Esophagus (tissue), 2 donors: ENCODE data around the gene UGT2B11. TPM values are rescaled to one million over a fixed set of nuclear protein-coding genes. Genes with fewer than 3 reads are reported as not detected.
"Not testable (repeated sequence)": the region's sequence is repeated elsewhere in the genome, so short reads cannot be mapped to it uniquely, and the experiment has no call there.

Experiments used
- H3K27ac ChIP-seq, 2 donors: one replicate each; pipeline ENCODE4 v1.5.1; 2013; ENCODE audit warnings: low read depth in 2 of 2, mild to moderate bottlenecking in 2 of 2, inconsistent platforms in 1 of 2, low read length in 1 of 2, moderate library complexity in 1 of 2
- H3K27me3 ChIP-seq, 2 donors: one replicate each; pipeline ENCODE4 v1.6.1; 2013; ENCODE audit warnings: low read length in 2 of 2, control low read depth in 1 of 2, mild to moderate bottlenecking in 1 of 2; ENCODE audit not compliant: insufficient read depth in 2 of 2, control insufficient read depth in 1 of 2
- H3K36me3 ChIP-seq, 2 donors: one replicate each; pipeline ENCODE4 v1.6.1; 2013; ENCODE audit warnings: low read length in 1 of 2; ENCODE audit not compliant: control insufficient read depth in 2 of 2, insufficient read depth in 2 of 2
- H3K4me1 ChIP-seq, 2 donors: one replicate each; pipeline ENCODE4 v1.6.1; 2013; ENCODE audit warnings: low read length in 1 of 2; ENCODE audit not compliant: control insufficient read depth in 2 of 2, insufficient read depth in 2 of 2
- H3K4me3 ChIP-seq, 2 donors: one replicate each; pipeline ENCODE4 v1.5.1; 2013; ENCODE audit warnings: low read length in 2 of 2, mild to moderate bottlenecking in 2 of 2, low read depth in 1 of 2, moderate library complexity in 1 of 2
- H3K9me3 ChIP-seq, 2 donors: one replicate each; pipeline ENCODE4 v1.6.1; 2013; ENCODE audit warnings: mild to moderate bottlenecking in 2 of 2, low read depth in 1 of 2, low read length in 1 of 2, moderate library complexity in 1 of 2; ENCODE audit not compliant: control insufficient read depth in 2 of 2, insufficient read depth in 1 of 2
- WGBS, 2 donors: extraction: QIAGEN DNeasy Blood & Tissue Kit; methylation state at CpG; one replicate each; pipeline ENCODE4 v1.1.7; 2013; 5-methylcytosine and 5-hydroxymethylcytosine counted together
- polyA plus RNA-seq, 2 donors: library from polyadenylated mRNA; stranded (reverse); fragments of 200-250 nt; gene quantifications; one replicate each; pipeline ENCODE4 v1.2.3, GENCODE V29; 2013
- donor health status: healthy with polysubstance abuse.
- donor health status: Bipolar disorder and iron deficiency.

The UGT2B11 gene
- not detected for polyA plus RNA-seq

GRCh38 chr4:69214716-69215115, at the start of gene UGT2B11:
Gene UGT2B11, minus strand, starts transcription at chr4:69214748. Its CDS starts 26 bp downstream, at chr4:69214722.
- Histone ChIP-seq H3K27me3 (no peaks in the 10 kb centered on the region), H3K4me3 (no peak within 1 kb of the TSS), H3K36me3 (no peaks in the 10 kb centered on the region), H3K4me1 (no peaks in the 10 kb centered on the region), H3K27ac (no peak within 1 kb of the TSS), H3K9me3 (no peaks in the 10 kb centered on the region)
- 34 to 35% methylated on average over 3 of the region's 3 CpGs for WGBS, 2 donors

DNA sequence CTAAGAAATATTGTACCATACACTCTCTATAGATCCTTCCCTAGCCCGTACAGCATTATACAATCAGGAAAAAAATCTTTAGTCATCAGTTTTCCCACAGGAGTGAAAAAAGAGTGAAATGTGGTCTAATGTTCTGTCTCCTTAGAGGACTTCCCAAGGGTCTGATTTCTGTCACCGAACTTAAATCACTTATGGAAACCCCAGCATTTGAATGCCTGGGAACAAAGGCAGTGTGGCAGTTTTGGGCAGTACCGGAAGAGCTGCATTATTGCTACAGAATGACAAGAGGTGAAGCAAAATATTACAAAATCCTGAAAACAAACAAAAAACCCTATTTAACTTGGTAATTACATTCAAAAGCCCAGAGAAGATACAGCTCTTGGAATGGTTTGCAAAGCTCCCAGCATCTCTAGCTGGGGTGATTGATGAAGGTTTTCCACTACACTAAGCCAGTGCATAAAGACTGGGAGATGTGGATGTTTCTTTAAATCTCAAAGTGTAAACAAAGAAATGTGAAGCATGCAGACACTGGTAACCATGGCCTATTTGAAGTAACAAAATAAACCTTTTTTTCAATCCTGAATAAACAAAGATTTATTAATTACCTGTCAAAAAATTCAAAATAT, 38.7 kb upstream of the UGT2B11 start:
- 66 to 71% methylated on average over 3 of the region's 3 CpGs for WGBS, 2 donors
- not testable (repeated sequence) for H3K9me3 ChIP-seq, H3K4me3 ChIP-seq

GRCh38 chr4:69250884-69251283, 36.3 kb upstream of the UGT2B11 start:
- H3K4me1 ChIP-seq, H3K9me3 ChIP-seq, H3K4me3 ChIP-seq, H3K36me3 ChIP-seq, H3K27ac ChIP-seq, H3K27me3 ChIP-seq: not testable (repeated sequence)
- WGBS, 2 donors, result 85 to 88% methylated on average over 2 of the region's 2 CpGs

More for the DNA sequence above, 38.7 kb upstream of the UGT2B11 start:
- H3K36me3 ChIP-seq, H3K27ac ChIP-seq, H3K27me3 ChIP-seq, H3K4me1 ChIP-seq: not testable (repeated sequence)

DNA sequence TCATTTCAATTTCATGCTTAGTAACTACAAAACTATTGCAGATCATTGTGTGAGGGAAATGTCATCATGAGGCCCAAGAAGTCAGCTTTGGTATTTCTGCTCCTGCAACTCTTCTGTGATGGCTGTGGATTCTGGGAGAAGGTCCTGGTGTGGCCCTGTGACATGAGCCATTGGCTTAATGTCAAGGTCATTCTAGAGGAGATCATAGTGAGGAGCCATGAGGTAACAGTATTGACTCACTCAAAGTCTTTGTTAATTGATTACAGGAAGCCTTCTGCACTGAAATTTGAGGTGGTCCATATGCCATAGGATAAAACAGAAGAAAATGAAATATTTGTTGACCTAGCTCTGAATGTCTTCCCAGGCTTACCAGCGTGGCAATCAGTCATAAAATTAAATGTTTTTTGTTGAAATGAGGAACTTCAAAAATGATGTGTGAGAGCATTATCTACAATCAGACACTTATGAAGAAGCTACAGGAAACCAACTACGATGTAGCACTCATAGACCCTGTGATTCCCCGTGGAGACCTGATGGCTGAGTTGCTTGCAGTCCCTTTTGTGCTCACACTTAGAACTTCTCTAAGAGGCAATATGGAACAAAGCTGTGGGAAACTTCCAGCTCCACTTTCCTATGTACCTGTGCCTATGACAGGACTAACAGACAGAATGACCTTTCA, 28.2 kb upstream of the UGT2B11 start:
- not testable (repeated sequence) for H3K4me1 ChIP-seq, H3K36me3 ChIP-seq, H3K27me3 ChIP-seq, H3K27ac ChIP-seq, H3K9me3 ChIP-seq, H3K4me3 ChIP-seq
- WGBS, 2 donors, result 67 to 71% methylated on average over 3 of the region's 3 CpGs

- H3K27me3 ChIP-seq, H3K9me3 ChIP-seq, H3K27ac ChIP-seq, H3K4me1 ChIP-seq, H3K36me3 ChIP-seq, H3K4me3 ChIP-seq: not testable (repeated sequence)
- WGBS, 2 donors, result 75 to 80% methylated on average over 2 of the region's 2 CpGs
These were observed 27.2 kb upstream of the UGT2B11 start for GRCh38 chr4:69241746-69242145.

DNA sequence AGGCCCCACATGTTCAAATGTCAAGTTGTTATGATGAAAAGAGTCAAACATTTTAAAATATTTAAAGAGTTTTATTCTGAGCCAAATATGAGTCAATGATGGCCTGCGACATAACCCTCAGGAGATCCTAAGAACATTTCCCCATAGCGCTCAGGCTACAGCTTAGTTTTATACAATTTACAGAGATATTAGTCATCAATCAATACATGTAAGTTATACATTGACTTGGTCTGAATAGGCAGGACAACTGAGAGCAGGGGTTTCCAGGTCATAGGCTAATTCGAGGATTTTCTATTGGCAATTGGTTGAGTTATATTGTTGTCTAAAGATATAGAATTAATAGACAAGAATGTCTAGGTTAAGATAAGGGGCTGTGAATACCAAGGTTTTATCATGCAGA, 26.2 kb upstream of the UGT2B11 start:
- 77 to 82% methylated on average over 3 of the region's 3 CpGs for WGBS, 2 donors
- H3K4me3 ChIP-seq, H3K27me3 ChIP-seq, H3K36me3 ChIP-seq, H3K9me3 ChIP-seq, H3K4me1 ChIP-seq, H3K27ac ChIP-seq: not testable (repeated sequence)

- Histone ChIP-seq H3K27ac (no peak overlapping the region), H3K36me3 (no peaks in the 10 kb centered on the region), H3K4me1 (no peaks in the 10 kb centered on the region), H3K9me3 (no peaks in the 10 kb centered on the region), H3K27me3 (no peaks in the 10 kb centered on the region), H3K4me3 (no peak overlapping the region)
- 55 to 56% methylated on average over 6 of the region's 6 CpGs for WGBS, 2 donors
These were observed 25.1 kb upstream of the UGT2B11 start for GRCh38 chr4:69239557-69240168.

DNA sequence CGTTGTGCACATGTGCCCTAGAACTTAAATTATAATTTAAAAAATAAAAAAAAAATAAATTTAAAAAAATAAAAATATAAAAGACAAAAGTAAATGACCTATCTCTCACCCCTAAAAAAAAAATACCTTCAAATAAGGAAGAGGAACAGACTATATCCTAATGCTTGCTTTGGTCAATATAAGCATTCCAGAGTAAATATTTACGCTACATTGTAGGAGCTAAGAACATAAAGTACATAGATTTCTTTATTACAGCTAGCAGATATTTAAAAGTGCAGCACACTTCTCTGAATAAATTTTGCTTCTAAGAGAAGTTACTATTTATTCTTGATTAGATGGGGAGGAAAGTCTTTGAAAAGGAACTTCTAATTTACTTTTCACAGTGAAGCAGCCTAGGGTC, 24.5 kb upstream of the UGT2B11 start:
- Histone ChIP-seq H3K27ac (no peak overlapping the region), H3K4me3 (no peak overlapping the region), H3K36me3 (no peaks in the 10 kb centered on the region), H3K4me1 (no peaks in the 10 kb centered on the region), H3K27me3 (no peaks in the 10 kb centered on the region), H3K9me3 (no peaks in the 10 kb centered on the region)
- 71 to 78% methylated on average over 2 of the region's 2 CpGs for WGBS, 2 donors

DNA sequence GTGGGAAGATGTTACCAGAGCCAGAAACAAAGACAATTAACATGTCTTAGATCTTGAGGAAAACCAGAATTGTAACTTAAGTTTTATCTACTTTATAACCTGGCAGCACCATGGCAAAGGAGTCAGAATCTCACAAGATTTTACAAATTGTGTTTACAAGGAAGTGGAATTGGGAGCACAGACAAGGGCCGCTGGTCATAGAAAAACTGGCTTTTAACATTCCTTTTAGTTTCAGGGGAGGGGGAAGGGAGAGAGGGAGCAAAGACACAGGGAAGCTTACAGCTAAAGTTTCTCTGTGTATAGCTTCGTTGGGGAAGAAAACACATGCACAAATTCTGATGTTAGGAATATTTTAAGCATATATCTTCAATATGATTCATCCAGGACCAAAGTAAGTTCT, 10.3 kb upstream of the UGT2B11 start:
- H3K4me3 ChIP-seq, result no peak overlapping the region
- no peaks in the 10 kb centered on the region for H3K9me3 ChIP-seq
- H3K4me1 ChIP-seq, result no peaks in the 10 kb centered on the region
- H3K27ac ChIP-seq, result no peak overlapping the region
- H3K36me3 ChIP-seq, result no peaks in the 10 kb centered on the region
- WGBS, 2 donors, result 18 to 24% methylated on average over 2 of the region's 2 CpGs
- H3K27me3 ChIP-seq, result no peaks in the 10 kb centered on the region

GRCh38 chr4:69223277-69223676, 8.7 kb upstream of the UGT2B11 start:
- not testable (repeated sequence) for H3K4me3 ChIP-seq, H3K4me1 ChIP-seq, H3K36me3 ChIP-seq, H3K27me3 ChIP-seq, H3K27ac ChIP-seq, H3K9me3 ChIP-seq
- 91 to 92% methylated on average over 6 of the region's 6 CpGs for WGBS, 2 donors
